HUES64 (cell line): ENCODE measurements around the gene MZT2B.
"Not testable (repeated sequence)": the region's sequence is repeated elsewhere in the genome, so short reads cannot be mapped to it uniquely, and the experiment has no call there.

Experiments
- H3K27ac ChIP-seq: 2 replicates; pipeline ENCODE4 v1.7.0; 2013; ENCODE audit warnings: low read depth, low read length, inconsistent platforms
- H3K27me3 ChIP-seq: 2 replicates; pipeline ENCODE4 v1.6.1; 2013; ENCODE audit warnings: mild to moderate bottlenecking, low read length; ENCODE audit not compliant: insufficient read depth
- H3K36me3 ChIP-seq: 2 replicates; pipeline ENCODE4 v1.6.1; 2013; ENCODE audit warnings: mild to moderate bottlenecking, low read length; ENCODE audit not compliant: insufficient read depth
- H3K4me1 ChIP-seq: 2 replicates; pipeline ENCODE4 v1.6.1; 2013; ENCODE audit warnings: mild to moderate bottlenecking, low read length, moderate library complexity; ENCODE audit not compliant: insufficient read depth
- H3K4me3 ChIP-seq: 2 replicates; pipeline ENCODE4 v1.5.1; 2013; ENCODE audit warnings: mild to moderate bottlenecking, low read length, moderate library complexity
- H3K9ac ChIP-seq: 2 replicates; pipeline ENCODE4 v1.6.1; 2013; ENCODE audit warnings: mild to moderate bottlenecking, low read depth, low read length
- H3K9me3 ChIP-seq: 2 replicates; pipeline ENCODE4 v1.6.1; 2013; ENCODE audit warnings: low read depth, low read length; ENCODE audit not compliant: insufficient read depth
- WGBS: fragments of 150-250, 120-280 bp; methylation state at CpG from one replicate; pipeline ENCODE4 v1.1.7; 2013; ENCODE audit warnings: missing lambda C conversion rate; 5-methylcytosine and 5-hydroxymethylcytosine counted together

The MZT2B gene

GRCh38 chr2:130154423-130154770, 27.7 kb upstream of the MZT2B start:
- H3K4me3 ChIP-seq, H3K27ac ChIP-seq, H3K4me1 ChIP-seq, H3K9me3 ChIP-seq, H3K27me3 ChIP-seq, H3K9ac ChIP-seq: not testable (repeated sequence)
- H3K36me3 ChIP-seq, result peaks cover 43% of the 10 kb centered on the region
- 98% methylated on average over 7 of the region's 8 CpGs for WGBS

DNA sequence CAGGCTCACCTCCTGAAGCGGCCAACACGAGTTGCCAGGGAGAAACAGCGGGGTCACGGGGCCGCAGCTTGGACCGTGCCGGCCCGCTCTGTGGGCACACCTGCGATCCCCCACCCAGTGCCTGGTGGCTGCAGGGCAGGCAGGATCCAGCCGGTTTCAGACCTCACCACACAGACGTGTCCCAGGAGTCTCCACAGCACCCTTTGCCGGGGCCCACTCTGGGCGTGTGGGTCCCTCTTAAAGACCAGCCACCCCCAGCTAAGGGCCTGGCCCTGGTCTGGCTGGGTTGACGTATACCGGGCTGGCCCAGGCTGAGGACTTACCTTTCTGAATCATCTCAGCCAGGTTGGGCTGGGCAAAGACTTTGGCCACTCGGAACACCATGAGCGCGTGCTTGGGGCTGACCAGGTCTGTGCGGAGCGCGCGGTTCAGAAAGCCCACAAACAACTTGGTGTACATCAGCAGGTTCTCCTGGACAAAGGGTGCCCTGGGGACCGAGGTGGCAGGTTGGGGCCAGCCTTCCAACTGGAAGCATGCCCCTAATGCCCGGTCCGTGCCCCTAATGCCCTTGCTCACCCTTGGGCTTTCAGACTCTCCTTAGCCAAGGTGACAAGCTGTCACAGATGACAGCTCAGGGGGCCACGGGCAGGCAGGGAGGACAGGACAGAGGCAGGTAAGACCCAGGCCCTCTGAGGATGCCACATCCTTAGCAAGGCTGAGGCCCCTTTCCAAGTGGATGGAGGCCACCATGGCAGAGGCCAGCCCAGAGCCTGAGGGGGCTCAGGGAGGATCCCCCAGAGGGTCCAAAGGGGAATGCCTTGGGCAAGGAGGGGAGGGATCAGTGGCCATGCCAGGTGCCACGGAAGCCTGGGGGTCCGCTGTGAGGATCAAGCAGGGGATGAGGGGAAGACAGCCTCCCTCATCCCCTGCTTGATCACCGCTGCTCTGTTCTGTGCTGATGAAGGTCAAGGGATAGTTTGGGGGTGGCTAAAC, 27.0 kb upstream of the MZT2B start:
- no peaks in the 10 kb centered on the region for H3K4me1 ChIP-seq
- H3K27me3 ChIP-seq, result no peaks in the 10 kb centered on the region
- no peak overlapping the region for H3K27ac ChIP-seq
- H3K9me3 ChIP-seq, result no peaks in the 10 kb centered on the region
- peaks cover 47% of the 10 kb centered on the region for H3K36me3 ChIP-seq
- 96% methylated on average over 29 of the region's 29 CpGs for WGBS
- no peak overlapping the region for H3K4me3 ChIP-seq
- no peak overlapping the region for H3K9ac ChIP-seq

DNA sequence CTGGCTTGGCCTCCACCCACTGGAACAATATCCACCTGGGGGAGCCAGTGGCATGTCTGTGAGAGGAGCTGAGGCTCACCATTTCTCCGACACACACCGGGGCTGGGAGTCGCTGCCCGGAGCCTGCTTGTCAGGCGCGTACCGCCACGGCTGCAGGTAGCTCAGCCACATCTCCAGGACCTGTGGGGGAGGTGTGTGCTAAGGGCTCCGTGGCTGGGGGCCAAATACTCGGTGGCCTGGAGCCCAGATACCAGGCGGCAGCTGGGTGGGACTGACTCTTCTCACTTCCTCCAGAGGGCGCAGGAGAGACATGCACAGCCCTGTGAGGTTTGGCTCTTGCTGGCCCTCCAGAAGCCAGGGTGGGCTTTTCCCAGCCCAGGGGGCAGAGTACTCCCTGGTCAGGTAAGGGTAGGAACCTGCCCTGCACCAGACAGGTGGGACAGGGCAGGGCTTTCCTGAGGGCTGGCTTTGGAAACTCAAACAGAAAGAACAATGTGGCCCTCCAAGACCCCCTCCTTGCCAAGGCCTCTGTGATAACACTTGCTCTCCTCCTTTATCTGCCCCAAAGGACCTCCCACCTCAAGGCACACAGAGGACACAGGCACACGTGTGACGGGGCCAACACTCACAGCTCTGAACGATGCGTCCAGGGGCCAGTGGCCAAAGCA, 26.0 kb upstream of the MZT2B start:
- not testable (repeated sequence) for H3K9ac ChIP-seq, H3K27me3 ChIP-seq, H3K4me3 ChIP-seq, H3K4me1 ChIP-seq, H3K27ac ChIP-seq, H3K9me3 ChIP-seq
- 85% methylated on average over 16 of the region's 16 CpGs for WGBS
- peaks cover 49% of the 10 kb centered on the region for H3K36me3 ChIP-seq

GRCh38 chr2:130156624-130157004, 25.4 kb upstream of the MZT2B start:
- no peak overlapping the region for H3K27ac ChIP-seq
- H3K9me3 ChIP-seq, result no peaks in the 10 kb centered on the region
- H3K4me3 ChIP-seq, result no peak overlapping the region
- 95% methylated on average over 9 of the region's 9 CpGs for WGBS
- H3K36me3 ChIP-seq, result peaks cover 49% of the 10 kb centered on the region
- H3K27me3 ChIP-seq, result no peaks in the 10 kb centered on the region
- H3K9ac ChIP-seq, result no peak overlapping the region
- H3K4me1 ChIP-seq, result no peaks in the 10 kb centered on the region

- not testable (repeated sequence) for H3K9ac ChIP-seq, H3K27ac ChIP-seq, H3K27me3 ChIP-seq, H3K4me1 ChIP-seq, H3K4me3 ChIP-seq, H3K9me3 ChIP-seq
- H3K36me3 ChIP-seq, result peaks cover 45% of the 10 kb centered on the region
- 93% methylated on average over 11 of the region's 12 CpGs for WGBS
Observed at GRCh38 chr2:130157354-130157753, 24.7 kb upstream of the MZT2B start.

GRCh38 chr2:130157825-130158514, 24.1 kb upstream of the MZT2B start:
- not testable (repeated sequence) for H3K27me3 ChIP-seq, H3K9me3 ChIP-seq, H3K9ac ChIP-seq, H3K4me1 ChIP-seq, H3K4me3 ChIP-seq, H3K27ac ChIP-seq
- WGBS, result 93% methylated on average over 13 of the region's 13 CpGs
- H3K36me3 ChIP-seq, result peaks cover 45% of the 10 kb centered on the region

- H3K36me3 ChIP-seq, result peaks cover 44% of the 10 kb centered on the region
- H3K4me1 ChIP-seq, result no peaks in the 10 kb centered on the region
- H3K9me3 ChIP-seq, result no peaks in the 10 kb centered on the region
- 97% methylated on average over 9 of the region's 9 CpGs for WGBS
- no peak overlapping the region for H3K9ac ChIP-seq
- no peak overlapping the region for H3K27ac ChIP-seq
- H3K4me3 ChIP-seq, result no peak overlapping the region
- H3K27me3 ChIP-seq, result no peaks in the 10 kb centered on the region
Observed at GRCh38 chr2:130158631-130159030, 23.4 kb upstream of the MZT2B start.

GRCh38 chr2:130159376-130159775, 22.7 kb upstream of the MZT2B start:
- H3K36me3 ChIP-seq, result peaks cover 45% of the 10 kb centered on the region
- H3K27me3 ChIP-seq, H3K4me3 ChIP-seq, H3K4me1 ChIP-seq, H3K27ac ChIP-seq, H3K9me3 ChIP-seq, H3K9ac ChIP-seq: not testable (repeated sequence)
- WGBS, result 100% methylated on average over 3 of the region's 4 CpGs

GRCh38 chr2:130160131-130160530, 21.9 kb upstream of the MZT2B start:
- H3K27me3 ChIP-seq, result no peaks in the 10 kb centered on the region
- peaks cover 44% of the 10 kb centered on the region for H3K36me3 ChIP-seq
- H3K4me3 ChIP-seq, result no peak overlapping the region
- no peaks in the 10 kb centered on the region for H3K9me3 ChIP-seq
- no peak overlapping the region for H3K9ac ChIP-seq
- H3K27ac ChIP-seq, result no peak overlapping the region
- no peaks in the 10 kb centered on the region for H3K4me1 ChIP-seq
- 97% methylated on average over 6 of the region's 6 CpGs for whole genome bisulfite sequencing

DNA sequence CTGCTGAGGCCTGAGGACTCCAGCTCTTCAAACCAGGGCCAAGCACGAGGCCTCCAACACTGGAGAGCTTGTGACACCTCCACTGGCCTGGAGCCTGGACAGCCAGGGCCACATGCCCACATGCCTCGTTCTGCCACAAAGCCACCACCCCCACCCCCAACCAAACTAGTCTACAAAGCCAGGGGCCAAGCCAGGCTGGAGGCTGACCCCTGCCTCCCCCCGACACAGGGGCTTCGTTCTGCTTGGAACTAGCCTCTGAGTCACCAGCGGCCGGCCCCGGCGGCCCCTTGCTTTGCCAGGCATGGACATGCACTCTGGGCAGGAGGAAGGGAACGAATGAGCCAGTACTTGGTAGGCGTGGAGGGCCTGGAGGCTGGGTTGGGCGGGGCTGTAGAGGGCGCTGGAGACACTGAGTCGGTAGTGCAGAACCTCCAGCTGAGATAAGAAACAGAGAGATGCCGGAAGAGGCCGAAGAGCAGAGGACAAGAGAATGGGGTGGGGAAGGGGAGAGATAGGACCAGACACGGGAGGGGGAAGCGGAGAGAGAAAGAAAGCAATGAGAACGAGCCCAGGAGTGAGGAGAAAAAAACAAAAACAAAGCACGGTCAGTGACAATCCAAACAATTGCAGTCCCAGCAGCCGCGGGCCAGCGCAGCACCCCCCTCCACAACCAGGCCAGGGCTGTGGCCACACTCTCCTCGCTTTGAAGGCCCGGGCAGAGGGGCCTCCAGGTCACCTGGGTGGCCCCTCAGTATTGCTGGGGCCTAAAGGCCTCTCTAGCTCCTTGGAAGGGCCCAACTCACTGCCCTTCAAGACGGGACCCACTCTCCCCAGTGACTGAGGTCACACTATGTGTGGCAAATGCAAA, 21.0 kb upstream of the MZT2B start:
- not testable (repeated sequence) for H3K9me3 ChIP-seq, H3K27ac ChIP-seq, H3K9ac ChIP-seq, H3K4me1 ChIP-seq, H3K4me3 ChIP-seq, H3K27me3 ChIP-seq
- peaks cover 46% of the 10 kb centered on the region for H3K36me3 ChIP-seq
- WGBS, result 80% methylated on average over 25 of the region's 25 CpGs
